ENCODE measurements around the gene CRHR1.

The CRHR1 gene

GRCh38 chr17:45844695-45845375 lies 60.7 kb downstream of the CRHR1 start, which contains the start of gene SPPL2C:
Gene SPPL2C, plus strand, starts transcription at chr17:45844881. Its CDS starts 26 bp downstream, at chr17:45844907.
- DNase-seq: no peak
- TF ChIP-seq, protein P1, sequence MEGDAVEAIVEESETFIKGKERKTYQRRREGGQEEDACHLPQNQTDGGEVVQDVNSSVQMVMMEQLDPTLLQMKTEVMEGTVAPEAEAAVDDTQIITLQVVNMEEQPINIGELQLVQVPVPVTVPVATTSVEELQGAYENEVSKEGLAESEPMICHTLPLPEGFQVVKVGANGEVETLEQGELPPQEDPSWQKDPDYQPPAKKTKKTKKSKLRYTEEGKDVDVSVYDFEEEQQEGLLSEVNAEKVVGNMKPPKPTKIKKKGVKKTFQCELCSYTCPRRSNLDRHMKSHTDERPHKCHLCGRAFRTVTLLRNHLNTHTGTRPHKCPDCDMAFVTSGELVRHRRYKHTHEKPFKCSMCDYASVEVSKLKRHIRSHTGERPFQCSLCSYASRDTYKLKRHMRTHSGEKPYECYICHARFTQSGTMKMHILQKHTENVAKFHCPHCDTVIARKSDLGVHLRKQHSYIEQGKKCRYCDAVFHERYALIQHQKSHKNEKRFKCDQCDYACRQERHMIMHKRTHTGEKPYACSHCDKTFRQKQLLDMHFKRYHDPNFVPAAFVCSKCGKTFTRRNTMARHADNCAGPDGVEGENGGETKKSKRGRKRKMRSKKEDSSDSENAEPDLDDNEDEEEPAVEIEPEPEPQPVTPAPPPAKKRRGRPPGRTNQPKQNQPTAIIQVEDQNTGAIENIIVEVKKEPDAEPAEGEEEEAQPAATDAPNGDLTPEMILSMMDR (IDR thresholded peaks at IDR 0.05; ENCODE audit: low read depth, low read length): no peak
- Histone ChIP-seq H3K27me3 (ENCODE audit: insufficient read depth, low read depth, severe bottlenecking) (no peaks in the 10 kb centered on the region), H3K4me3 (ENCODE audit: low read depth, low read length) (no peak within 1 kb of the TSS), H3K36me3 (no peaks in the 10 kb centered on the region), H3K27ac (no peak within 1 kb of the TSS), H3K9me3 (ENCODE audit: severe bottlenecking) (no peaks in the 10 kb centered on the region)

- H3K27me3 ChIP-seq (ENCODE audit: insufficient read depth, low read depth, severe bottlenecking): no peaks in the 10 kb centered on the region
- no peak overlapping the region for H3K4me3 ChIP-seq (ENCODE audit: low read depth, low read length)
- no peaks in the 10 kb centered on the region for H3K9me3 ChIP-seq (ENCODE audit: severe bottlenecking)
- no peak overlapping the region for H3K27ac ChIP-seq
- no peak for DNase-seq
- TF ChIP-seq, protein P1 (IDR thresholded peaks at IDR 0.05; ENCODE audit: low read depth, low read length): no peak
- H3K36me3 ChIP-seq: no peaks in the 10 kb centered on the region
Measured at GRCh38 chr17:45845376-45846185, 61.5 kb downstream of the CRHR1 start.

DNA sequence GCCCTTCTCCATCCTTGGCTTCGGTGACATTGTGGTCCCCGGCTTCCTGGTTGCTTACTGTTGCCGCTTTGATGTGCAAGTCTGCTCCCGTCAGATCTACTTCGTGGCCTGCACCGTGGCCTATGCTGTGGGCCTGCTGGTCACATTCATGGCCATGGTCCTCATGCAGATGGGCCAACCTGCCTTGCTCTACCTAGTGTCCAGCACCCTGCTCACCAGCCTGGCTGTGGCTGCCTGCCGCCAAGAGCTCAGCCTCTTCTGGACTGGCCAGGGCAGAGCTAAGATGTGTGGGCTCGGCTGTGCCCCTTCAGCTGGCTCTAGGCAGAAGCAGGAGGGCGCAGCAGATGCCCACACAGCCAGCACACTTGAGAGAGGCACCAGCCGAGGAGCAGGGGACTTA lies 62.1 kb downstream of the CRHR1 start:
- H3K4me3 ChIP-seq (ENCODE audit: low read depth, low read length): no peak overlapping the region
- H3K9me3 ChIP-seq (ENCODE audit: severe bottlenecking): no peaks in the 10 kb centered on the region
- H3K36me3 ChIP-seq: no peaks in the 10 kb centered on the region
- no peak for DNase-seq
- TF ChIP-seq, protein P1 (IDR thresholded peaks at IDR 0.05; ENCODE audit: low read depth, low read length): no peak
- H3K27me3 ChIP-seq (ENCODE audit: insufficient read depth, low read depth, severe bottlenecking): no peaks in the 10 kb centered on the region
- H3K27ac ChIP-seq: no peak overlapping the region

DNA sequence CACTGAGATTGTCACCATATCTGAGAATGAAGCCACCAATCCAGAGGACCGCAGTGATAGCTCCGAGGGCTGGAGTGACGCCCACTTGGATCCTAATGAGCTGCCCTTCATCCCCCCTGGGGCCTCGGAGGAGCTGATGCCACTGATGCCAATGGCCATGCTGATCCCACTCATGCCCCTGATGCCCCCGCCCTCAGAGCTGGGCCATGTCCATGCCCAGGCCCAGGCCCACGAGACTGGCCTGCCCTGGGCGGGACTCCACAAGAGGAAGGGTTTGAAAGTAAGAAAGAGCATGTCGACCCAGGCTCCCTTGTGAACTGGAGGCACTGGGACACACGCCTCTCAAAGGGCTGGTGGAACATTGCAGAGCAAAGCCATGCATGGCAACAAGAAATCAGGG lies 62.5 kb downstream of the CRHR1 start:
- Histone ChIP-seq H3K36me3 (no peaks in the 10 kb centered on the region), H3K27me3 (ENCODE audit: insufficient read depth, low read depth, severe bottlenecking) (no peaks in the 10 kb centered on the region), H3K27ac (no peak overlapping the region), H3K4me3 (ENCODE audit: low read depth, low read length) (no peak overlapping the region), H3K9me3 (ENCODE audit: severe bottlenecking) (no peaks in the 10 kb centered on the region)
- no peak for DNase-seq
- TF ChIP-seq, protein P1 (IDR thresholded peaks at IDR 0.05; ENCODE audit: low read depth, low read length): no peak

DNA sequence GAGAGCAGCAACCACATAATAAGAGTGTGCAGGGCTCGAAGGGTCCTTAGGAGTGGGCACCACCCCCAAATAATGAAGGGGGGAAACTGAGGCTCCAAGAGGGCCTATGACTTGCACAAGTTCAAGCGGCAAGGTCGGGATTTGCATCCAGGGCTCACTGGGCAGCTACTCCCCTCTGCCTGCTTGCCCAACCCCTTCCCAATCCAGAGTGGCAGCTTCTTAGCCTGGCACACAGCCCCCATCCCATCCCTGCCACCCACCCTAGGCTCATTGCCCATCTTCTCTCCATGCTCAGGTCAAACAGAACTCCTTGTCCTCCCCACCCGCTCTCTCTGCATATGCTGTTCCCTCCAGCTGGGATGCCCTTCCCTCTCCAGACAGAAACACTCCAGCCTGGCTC lies 63.0 kb downstream of the CRHR1 start:
- DNase-seq: no peak
- no peaks in the 10 kb centered on the region for H3K9me3 ChIP-seq (ENCODE audit: severe bottlenecking)
- H3K27ac ChIP-seq: no peak overlapping the region
- TF ChIP-seq, protein P1 (IDR thresholded peaks at IDR 0.05; ENCODE audit: low read depth, low read length): no peak
- H3K27me3 ChIP-seq (ENCODE audit: insufficient read depth, low read depth, severe bottlenecking): no peaks in the 10 kb centered on the region
- H3K4me3 ChIP-seq (ENCODE audit: low read depth, low read length): no peak overlapping the region
- no peaks in the 10 kb centered on the region for H3K36me3 ChIP-seq
